COLO668 (cell line): ENCODE measurements around the gene TWSG1.
"Not testable (repeated sequence)": the region's sequence is repeated elsewhere in the genome, so short reads cannot be mapped to it uniquely, and the experiment has no call there.

Source experiments
- DNase-seq: peaks from one replicate; lab custom pipeline; 2025; ENCODE audit not compliant: unreplicated experiment; lab: John Stamatoyannopoulos, UW

TWSG1 gene

DNA sequence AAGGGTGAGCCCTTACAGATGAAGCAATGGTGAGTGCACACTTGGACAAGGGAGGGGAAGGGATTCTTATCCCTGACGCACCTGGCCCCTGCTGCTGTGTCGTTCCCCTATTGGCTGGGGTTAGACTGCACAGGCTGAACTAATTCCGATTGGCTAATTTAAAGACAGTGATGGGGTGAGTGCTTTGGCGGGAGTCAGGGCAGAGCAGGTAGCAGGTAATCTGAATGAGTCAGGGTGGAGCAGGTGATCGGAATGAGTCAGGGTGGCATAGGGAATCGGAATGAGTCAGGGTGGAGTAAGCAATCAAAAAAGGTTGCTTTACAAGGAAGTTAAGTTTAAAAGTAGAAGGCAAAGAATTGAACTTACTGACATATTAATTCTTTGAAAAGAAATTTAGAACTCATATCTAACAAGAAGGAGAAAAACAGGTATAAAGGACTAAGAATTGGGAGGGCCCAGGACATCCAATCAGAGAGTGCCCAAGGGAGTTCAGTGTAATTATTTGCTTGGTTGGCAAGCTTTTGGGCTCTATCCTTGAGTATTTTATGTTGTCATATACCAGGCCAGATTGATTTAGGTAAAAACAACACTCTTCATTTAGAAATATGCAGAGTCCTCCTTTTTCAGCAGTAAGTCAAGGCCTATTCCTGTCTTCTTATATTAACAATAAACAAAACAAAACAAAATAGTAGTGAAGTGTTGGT is 88.4 kb downstream of the TWSG1 start:
- no peak for DNase-seq

- not testable (repeated sequence) for DNase-seq
Measured at GRCh38 chr18:9423648-9424047, 89.1 kb downstream of the TWSG1 start.

DNA sequence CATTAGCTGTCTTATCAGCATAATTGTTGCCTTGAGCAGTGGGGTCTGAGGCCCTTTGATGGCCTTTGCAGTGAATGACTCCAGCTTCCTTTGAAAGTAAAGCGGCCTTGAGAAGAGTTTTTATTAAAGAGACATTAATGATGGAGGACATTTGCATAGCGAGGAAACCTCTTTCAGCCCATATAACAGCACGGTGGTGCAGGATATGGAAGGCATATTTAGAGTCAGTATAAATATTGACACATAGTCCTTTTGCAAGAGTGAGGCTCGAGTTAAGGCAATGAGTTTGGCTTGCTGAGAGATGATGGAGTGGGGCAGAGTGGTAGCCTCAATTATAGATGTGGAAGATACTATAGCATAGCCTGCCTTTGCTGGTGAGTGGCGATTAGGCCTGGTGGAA is 89.7 kb downstream of the TWSG1 start:
- not testable (repeated sequence) for DNase-seq

DNA sequence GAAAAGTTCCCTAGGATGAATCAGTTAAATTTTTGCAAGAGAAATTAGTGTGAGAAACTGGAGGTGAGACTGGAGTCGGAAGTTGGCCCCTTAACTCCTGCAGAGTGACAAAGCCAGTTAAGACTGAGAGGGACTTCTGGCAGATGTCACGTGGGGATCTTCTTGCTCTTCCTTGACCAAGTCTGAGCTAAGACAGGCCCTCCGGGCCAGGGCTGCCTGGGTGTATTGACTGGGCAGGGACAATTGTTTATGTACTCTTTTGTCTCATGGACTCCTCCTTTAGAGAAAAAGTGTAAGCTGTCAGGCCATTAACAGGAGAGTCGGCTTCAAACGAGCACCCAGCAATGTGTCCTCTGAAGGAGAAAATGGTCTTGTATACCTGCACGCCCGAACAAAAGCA is 92.2 kb downstream of the TWSG1 start:
- DNase-seq, result no peak

GRCh38 chr18:9428301-9428706 is 93.7 kb downstream of the TWSG1 start:
- DNase-seq, result peak; percentile 75

DNA sequence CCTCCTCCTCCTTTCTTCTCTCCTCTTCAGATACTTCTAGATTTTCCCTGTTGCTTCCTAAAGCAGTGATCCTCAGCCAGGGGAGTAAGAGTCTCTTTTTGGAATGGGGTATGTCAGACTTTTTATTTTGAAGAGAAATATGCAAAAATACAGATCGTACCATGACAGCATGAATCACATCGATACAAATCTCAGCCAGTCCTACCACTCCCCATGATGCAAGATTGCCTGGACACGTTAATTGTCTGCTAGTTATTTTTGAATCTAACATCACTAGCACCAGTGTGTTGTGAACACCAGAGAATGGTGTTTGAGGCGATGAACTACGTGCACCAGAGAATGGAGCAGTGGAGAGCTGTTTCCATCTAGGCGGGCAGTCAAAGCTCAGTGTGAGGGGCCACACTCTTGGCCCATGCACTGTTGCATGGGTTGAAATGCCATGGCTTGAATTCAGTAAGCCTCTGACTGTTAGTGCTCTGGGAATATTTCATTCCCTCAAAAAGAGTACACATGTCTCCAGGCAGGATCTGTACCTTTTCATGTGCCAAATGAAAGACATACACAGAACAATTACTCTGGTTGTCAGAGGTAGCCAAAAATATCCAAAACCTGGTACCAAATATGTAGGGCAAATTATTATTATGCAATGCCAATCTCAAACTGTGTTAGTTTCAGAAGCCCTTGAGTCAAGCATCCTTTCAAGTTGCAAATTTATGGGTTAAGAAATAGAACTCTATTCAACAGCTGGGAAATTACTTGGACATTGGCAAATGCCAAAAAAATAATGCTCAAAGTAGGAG is 94.5 kb downstream of the TWSG1 start:
- DNase-seq, result no peak

DNA sequence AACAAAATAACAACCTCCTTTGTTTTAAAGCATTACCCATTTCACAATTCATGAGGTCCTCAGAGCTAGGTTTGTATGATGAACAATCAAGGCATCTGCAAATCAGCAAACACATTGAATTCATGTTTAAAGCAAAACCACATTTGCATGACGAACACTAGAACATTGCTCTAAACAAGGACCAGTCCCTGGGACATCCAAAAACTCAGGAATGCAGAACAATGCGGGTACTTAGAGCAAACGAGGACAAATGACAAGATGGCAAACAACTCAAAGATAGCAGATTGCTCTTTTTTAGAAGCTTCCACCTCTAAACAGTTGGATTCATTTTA is 95.1 kb downstream of the TWSG1 start:
- DNase-seq, result no peak

DNA sequence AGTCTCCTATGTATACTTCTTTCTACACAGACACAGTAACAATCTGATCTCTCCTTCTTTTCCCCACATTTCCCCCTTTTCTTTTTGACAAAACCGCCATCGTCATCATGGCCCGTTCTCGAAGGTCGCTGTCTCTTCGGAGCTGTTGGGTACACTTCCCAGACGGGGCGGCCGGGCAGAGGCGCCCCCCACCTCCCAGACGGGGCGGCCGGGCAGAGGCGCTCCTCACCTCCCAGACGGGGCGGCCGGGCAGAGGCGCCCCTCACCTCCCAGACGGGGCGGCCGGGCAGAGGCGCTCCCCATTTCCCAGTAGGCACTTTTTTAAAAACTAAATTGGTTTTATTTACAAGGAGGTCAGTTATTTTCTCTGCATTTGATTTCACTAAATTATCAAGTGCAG is 95.7 kb downstream of the TWSG1 start:
- DNase-seq, result not testable (repeated sequence)

DNA sequence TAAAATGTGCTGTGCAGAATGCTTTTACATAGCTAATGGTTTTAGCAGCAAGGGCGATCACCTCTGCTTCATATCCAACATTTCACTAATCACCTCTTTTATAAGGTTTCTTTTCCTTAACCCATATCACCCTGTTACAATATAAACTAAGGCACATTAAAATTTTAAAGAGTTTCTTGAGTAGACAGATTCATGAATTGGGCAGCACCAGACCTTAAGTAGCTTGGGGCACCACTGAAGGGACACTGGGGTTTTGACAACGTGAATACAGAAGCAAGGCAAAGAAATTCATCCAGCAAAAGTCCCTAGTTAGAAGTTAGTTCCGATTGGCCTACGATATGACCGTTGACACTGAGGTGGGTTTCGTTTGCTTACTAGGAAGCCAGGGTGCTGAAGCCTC is 96.7 kb downstream of the TWSG1 start:
- DNase-seq, result no peak

- not testable (repeated sequence) for DNase-seq
Measured at GRCh38 chr18:9433122-9433521, 98.5 kb downstream of the TWSG1 start.

DNA sequence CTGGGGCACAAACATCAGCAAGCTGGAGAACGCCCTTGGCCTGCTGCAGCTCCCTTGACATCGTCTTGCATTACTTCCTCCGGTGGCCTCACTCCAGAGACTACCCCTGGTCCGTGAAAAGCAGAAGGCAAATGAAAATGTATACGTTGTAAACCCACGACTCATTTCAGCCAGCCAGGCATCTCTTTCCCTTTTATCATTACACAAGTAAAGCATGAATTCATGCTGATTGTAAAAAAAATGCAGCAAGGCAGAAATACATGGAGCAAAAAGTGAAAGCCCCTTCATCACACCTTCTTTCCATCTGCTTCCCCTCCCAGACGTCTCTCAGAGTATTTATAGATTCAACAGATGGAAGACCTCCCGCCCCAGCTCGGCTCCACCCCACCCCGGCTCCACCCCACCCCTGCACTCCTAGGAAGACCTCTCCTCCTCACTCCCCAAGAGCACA is 99.1 kb downstream of the TWSG1 start:
- DNase-seq, result no peak

- no peak for DNase-seq
Measured at GRCh38 chr18:9434122-9434701, 99.6 kb downstream of the TWSG1 start.

DNA sequence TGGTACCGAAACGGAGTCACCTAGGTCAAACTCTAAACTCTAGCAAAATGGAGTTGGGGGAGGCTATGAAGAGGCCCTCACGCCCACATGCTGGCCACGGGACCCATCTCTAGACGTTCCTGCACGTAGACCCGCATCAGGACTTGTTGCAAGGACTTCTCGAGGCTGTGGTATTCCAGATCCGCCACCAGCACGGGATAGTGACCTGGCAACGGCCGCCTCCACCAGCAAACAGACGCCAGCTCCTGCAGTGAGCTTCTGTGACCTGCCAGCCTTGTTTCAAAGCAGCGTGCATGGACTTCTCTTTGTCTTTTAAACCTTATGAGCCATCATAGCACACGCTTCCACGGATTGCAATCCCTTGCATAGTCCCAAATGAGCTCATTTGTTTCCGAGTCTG is 100.5 kb downstream of the TWSG1 start:
- DNase-seq, result no peak

- DNase-seq, result no peak
Measured at GRCh38 chr18:9436206-9436929, 101.8 kb downstream of the TWSG1 start.

DNA sequence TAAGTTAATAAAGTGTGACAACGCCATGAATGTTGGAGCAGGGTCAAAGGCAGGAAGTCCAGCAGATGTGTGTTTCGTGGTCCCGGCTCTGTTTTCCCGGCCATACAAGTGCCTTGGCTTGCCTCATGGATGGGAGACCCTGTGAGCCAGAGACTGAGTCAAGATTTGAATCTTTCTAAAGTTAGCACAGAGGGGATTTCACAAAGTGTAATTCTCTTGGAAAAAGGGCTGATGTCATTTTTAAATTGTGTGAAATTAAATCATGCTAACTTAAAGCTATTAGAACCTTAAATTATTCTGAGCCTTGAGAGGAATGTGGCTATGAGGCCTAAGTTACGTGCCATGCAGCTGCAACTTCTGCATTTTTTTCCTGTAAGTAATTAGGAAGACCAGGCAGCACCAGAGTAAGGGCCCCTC is 102.5 kb downstream of the TWSG1 start:
- DNase-seq, result no peak

DNA sequence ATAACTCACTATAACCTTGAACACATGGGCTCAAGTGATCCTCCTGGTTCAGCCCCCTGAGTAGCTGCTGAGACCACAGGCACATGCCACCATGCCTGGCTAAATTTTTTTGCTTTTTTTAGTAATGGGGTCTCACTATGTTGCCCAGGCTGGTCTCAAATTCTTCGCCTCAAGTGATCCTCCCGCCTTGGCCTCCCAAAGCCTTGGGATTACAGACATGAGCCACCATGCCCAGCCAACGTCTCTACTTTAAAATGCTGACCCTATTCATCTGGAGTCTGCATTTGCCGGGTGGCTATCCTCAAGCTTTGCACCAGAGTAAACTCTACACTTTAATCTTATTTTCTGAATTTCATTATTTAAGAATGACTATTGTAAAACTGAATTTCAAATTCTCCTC is 103.1 kb downstream of the TWSG1 start:
- no peak for DNase-seq

GRCh38 chr18:9441061-9441460 is 106.5 kb downstream of the TWSG1 start:
- no peak for DNase-seq

DNA sequence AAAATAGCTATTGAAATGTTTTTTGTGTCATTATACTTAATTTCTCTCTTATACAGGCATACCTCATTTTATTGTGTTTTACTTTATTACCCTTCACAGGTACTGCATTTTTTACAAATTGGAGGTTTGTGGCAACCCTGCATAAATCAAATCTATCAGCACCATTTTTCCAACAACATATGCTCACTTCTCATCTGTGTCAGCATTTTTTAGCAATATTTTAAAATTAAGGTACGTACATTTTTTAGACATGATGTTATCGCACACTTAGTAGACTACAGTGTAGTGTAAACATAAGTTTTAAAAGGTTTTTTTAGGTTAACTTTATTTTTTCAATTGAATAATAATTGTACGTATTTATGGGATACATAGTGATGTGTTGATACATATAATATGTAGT is 110.0 kb downstream of the TWSG1 start:
- DNase-seq, result no peak

DNA sequence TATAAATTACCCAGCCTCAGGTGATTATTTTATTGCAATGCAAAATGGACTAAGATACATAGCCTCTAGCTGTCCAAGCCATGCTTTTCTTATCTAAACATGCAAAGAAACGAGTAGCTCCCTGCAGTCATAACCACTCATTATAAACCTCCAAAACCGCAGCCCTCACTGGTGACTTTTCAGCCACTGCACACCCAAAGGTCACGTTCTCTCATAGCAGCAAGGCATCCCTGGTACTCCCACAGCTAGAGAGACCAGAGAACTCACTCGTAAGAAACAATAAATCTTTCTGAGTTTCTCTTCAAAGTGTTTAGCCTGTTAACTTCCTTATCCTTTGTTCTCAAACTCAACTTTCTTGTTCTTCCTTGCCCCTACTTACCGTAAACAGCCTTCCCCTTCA is 112.3 kb downstream of the TWSG1 start:
- no peak for DNase-seq

- no peak for DNase-seq
Measured at GRCh38 chr18:9447334-9447733, 112.8 kb downstream of the TWSG1 start.

DNA sequence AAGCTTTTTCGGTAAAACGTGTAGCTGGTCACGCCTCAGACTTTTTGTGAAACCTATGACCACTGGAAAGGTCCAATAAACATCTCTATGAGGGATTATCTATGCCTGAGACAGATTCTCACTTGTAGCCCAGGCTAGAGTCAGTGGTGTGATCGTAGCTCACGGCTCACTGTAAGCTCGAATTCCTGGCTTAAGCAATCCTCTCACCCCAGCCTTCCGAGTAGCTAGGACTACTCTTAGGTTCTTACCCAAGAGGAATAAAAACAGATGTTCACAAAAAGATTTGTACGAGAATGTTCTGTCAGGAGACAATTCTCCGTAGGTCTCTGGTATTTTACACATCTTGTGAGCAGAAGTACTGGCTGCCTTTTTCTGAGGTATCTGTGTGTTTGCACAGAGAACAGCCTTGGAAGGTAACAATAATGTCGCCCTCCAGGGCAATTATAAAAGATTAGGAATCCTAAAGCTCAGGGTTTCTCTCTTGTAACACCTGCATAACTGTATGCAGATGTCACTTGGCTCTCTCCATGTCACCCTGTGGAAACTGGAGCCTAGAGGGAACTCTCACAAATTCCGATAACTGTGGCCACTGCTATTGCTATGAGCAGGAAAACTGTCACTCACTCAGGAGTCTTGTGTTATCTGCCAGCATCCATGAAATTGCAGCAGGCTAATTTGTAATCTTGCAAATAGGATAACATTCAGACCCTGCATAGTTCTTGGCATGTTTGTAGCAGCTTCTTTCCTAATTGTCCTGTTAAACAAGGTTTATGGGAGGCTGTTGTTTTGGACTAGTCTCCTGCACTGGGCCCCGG is 115.2 kb downstream of the TWSG1 start:
- DNase-seq, result no peak
